GM19397 (cell line): ENCODE data around the gene SDCBP2.

ENCODE experiments used
- ATAC-seq: cut with Tn5 transposase; IDR thresholded peaks from one replicate; pipeline ENCODE4 v1.9.1; 2021; ENCODE audit warnings: mild to moderate bottlenecking, moderate library complexity; ENCODE audit not compliant: unreplicated experiment

Gene SDCBP2

GRCh38 chr20:1278993-1279392 lies 49.9 kb downstream of the SDCBP2 start:
- no peak for ATAC-seq

- no peak for ATAC-seq
These were observed 51.2 kb downstream of the SDCBP2 start for GRCh38 chr20:1277529-1278322.

- no peak for ATAC-seq
These were observed 53.0 kb downstream of the SDCBP2 start for GRCh38 chr20:1275919-1276318.

- ATAC-seq = no peak
These were observed 54.2 kb downstream of the SDCBP2 start for GRCh38 chr20:1274485-1275311.

GRCh38 chr20:1273366-1273765 lies 55.6 kb downstream of the SDCBP2 start:
- ATAC-seq = no peak

GRCh38 chr20:1272368-1273100 lies 56.4 kb downstream of the SDCBP2 start:
- no peak for ATAC-seq

GRCh38 chr20:1269850-1270249 lies 59.1 kb downstream of the SDCBP2 start:
- ATAC-seq = no peak

- ATAC-seq = no peak
These were observed 59.7 kb downstream of the SDCBP2 start for GRCh38 chr20:1269235-1269634.

GRCh38 chr20:1267809-1268374 lies 61.0 kb downstream of the SDCBP2 start:
- no peak for ATAC-seq

- no peak for ATAC-seq
These were observed 61.8 kb downstream of the SDCBP2 start for GRCh38 chr20:1267161-1267560.

- ATAC-seq = peak; percentile 57
These were observed 62.6 kb downstream of the SDCBP2 start, which contains the start of gene SNPH for GRCh38 chr20:1266167-1266973. TSS of gene SNPH (plus strand) at chr20:1266294. CDS start at chr20:1296240, 29,946 bp downstream.

- no peak for ATAC-seq
These were observed 63.1 kb downstream of the SDCBP2 start for GRCh38 chr20:1265916-1266166.

GRCh38 chr20:1265226-1265915 lies 63.6 kb downstream of the SDCBP2 start:
- ATAC-seq = no peak

- ATAC-seq = no peak
These were observed 64.2 kb downstream of the SDCBP2 start for GRCh38 chr20:1264727-1265126.

GRCh38 chr20:1263853-1264252 lies 65.1 kb downstream of the SDCBP2 start:
- ATAC-seq = no peak
